OCI-LY1 (cell line): ENCODE data around the gene SCUBE2.

Experiments used
- H2AFZ ChIP-seq: fragments of 200-600 bp; sonication (generic), shearing (Covaris generic); 2 replicates; pipeline ENCODE4 v1.6.0; 2014; ENCODE audit warnings: antibody characterized with exemption, mild to moderate bottlenecking, low read length
- H3F3A ChIP-seq: fragments of 200-600 bp; sonication (generic), shearing (Covaris generic); 2 replicates; pipeline ENCODE4 v1.6.0; 2014; ENCODE audit warnings: mild to moderate bottlenecking, antibody characterized with exemption, low read length, moderate library complexity; ENCODE audit not compliant: insufficient read depth
- H3K27ac ChIP-seq: fragments of 200-600 bp; sonication (generic); 2 replicates; pipeline ENCODE4 v1.5.1; 2014; ENCODE audit warnings: low read length, mixed run types, mild to moderate bottlenecking, low read depth; ENCODE audit not compliant: poor library complexity, severe bottlenecking
- H3K27me3 ChIP-seq: fragments of 200-600 bp; sonication (generic); 2 replicates; pipeline ENCODE4 v1.6.0; 2014; ENCODE audit warnings: antibody characterized with exemption, mild to moderate bottlenecking, low read length, moderate library complexity; ENCODE audit not compliant: insufficient read depth
- H3K36me3 ChIP-seq: fragments of 200-600 bp; sonication (generic); 2 replicates; pipeline ENCODE4 v1.6.1; 2014; ENCODE audit warnings: mild to moderate bottlenecking, antibody characterized with exemption, low read length, moderate library complexity, mixed read lengths; ENCODE audit not compliant: insufficient read depth
- H3K4me1 ChIP-seq: fragments of 200-600 bp; sonication (generic); 2 replicates; pipeline ENCODE4 v1.5.1; 2014; ENCODE audit warnings: mild to moderate bottlenecking, low read length, moderate library complexity; ENCODE audit not compliant: insufficient read depth, severe bottlenecking
- H3K4me2 ChIP-seq: fragments of 200-600 bp; sonication (generic), shearing (Covaris generic); 2 replicates; pipeline ENCODE4 v1.6.1; 2014; ENCODE audit warnings: low read length
- H3K4me3 ChIP-seq: fragments of 200-600 bp; sonication (generic); 2 replicates; pipeline ENCODE4 v1.5.1; 2014; ENCODE audit warnings: low read length, low read depth, mild to moderate bottlenecking, mixed read lengths; ENCODE audit not compliant: poor library complexity, severe bottlenecking
- H3K79me2 ChIP-seq: fragments of 200-600 bp; shearing (Covaris generic); 2 replicates; pipeline ENCODE4 v1.6.1; 2016; ENCODE audit warnings: mixed run types, low read length, mixed read lengths; ENCODE audit not compliant: insufficient read depth
- H3K9ac ChIP-seq: fragments of 200-600 bp; sonication (generic), shearing (Covaris generic); 2 replicates; pipeline ENCODE4 v1.6.1; 2014; ENCODE audit warnings: mild to moderate bottlenecking, low read length, mixed read lengths
- H3K9me2 ChIP-seq: fragments of 200-600 bp; sonication (generic), shearing (Covaris generic); 2 replicates; pipeline ENCODE4 v1.6.1; 2014; ENCODE audit warnings: low read depth, mild to moderate bottlenecking, low read length, mixed read lengths
- H3K9me3 ChIP-seq: fragments of 200-600 bp; shearing (Covaris generic); 2 replicates; pipeline ENCODE4 v1.6.1; 2014; ENCODE audit warnings: low read length, mixed read lengths
- H4K20me1 ChIP-seq: fragments of 200-600 bp; sonication (generic), shearing (Covaris generic); 2 replicates; pipeline ENCODE4 v1.6.0; 2016; ENCODE audit warnings: mild to moderate bottlenecking, low read length; ENCODE audit not compliant: insufficient read depth
- CTCF ChIP-seq: fragments of 200-600 bp; sonication (generic), shearing (Covaris generic); IDR thresholded peaks from 2 replicates; pipeline ENCODE4 v1.5.1; 2017; ENCODE audit warnings: mild to moderate bottlenecking, antibody characterized with exemption, low read length, moderate library complexity, mixed read lengths
- EZH2 ChIP-seq: fragments of 200-600 bp; sonication (generic), shearing (Covaris generic); IDR thresholded peaks from 2 replicates; pipeline ENCODE4 v1.8.0; 2017; ENCODE audit warnings: borderline replicate concordance, mixed run types, mild to moderate bottlenecking, antibody characterized with exemption, low read length, moderate library complexity, mixed read lengths

Gene SCUBE2

GRCh38 chr11:9136741-9137140, 45.3 kb upstream of the SCUBE2 start:
- TF ChIP-seq EZH2 (no peak), CTCF (no peak)
- Histone ChIP-seq H3K79me2 (no peaks in the 10 kb centered on the region), H3K9me2 (no peaks in the 10 kb centered on the region), H3K27me3 (no peaks in the 10 kb centered on the region), H3K4me2 (no peak overlapping the region), H4K20me1 (no peaks in the 10 kb centered on the region), H3K36me3 (no peaks in the 10 kb centered on the region), H3K9me3 (no peaks in the 10 kb centered on the region), H3K9ac (no peak overlapping the region), H3F3A (no peaks in the 10 kb centered on the region), H2AFZ (no peak overlapping the region), H3K27ac (no peak overlapping the region), H3K4me1 (no peaks in the 10 kb centered on the region), H3K4me3 (no peak overlapping the region)

GRCh38 chr11:9133956-9134355, 42.6 kb upstream of the SCUBE2 start:
- Histone ChIP-seq H3K36me3 (no peaks in the 10 kb centered on the region), H3K9ac (no peak overlapping the region), H4K20me1 (no peaks in the 10 kb centered on the region), H3K4me3 (no peak overlapping the region), H3K9me3 (no peaks in the 10 kb centered on the region), H3K27ac (no peak overlapping the region), H3K79me2 (no peaks in the 10 kb centered on the region), H3K9me2 (no peaks in the 10 kb centered on the region), H3K4me1 (no peaks in the 10 kb centered on the region), H3K27me3 (no peaks in the 10 kb centered on the region), H2AFZ (no peak overlapping the region), H3F3A (no peaks in the 10 kb centered on the region), H3K4me2 (no peak overlapping the region)
- TF ChIP-seq EZH2 (no peak), CTCF (no peak)

GRCh38 chr11:9132203-9132878, 40.9 kb upstream of the SCUBE2 start:
- no peaks in the 10 kb centered on the region for H3K27me3 ChIP-seq
- no peaks in the 10 kb centered on the region for H3K4me1 ChIP-seq
- H3K36me3 ChIP-seq, result no peaks in the 10 kb centered on the region
- no peak overlapping the region for H3K4me3 ChIP-seq
- H3K9ac ChIP-seq, result no peak overlapping the region
- no peak overlapping the region for H3K27ac ChIP-seq
- no peak overlapping the region for H2AFZ ChIP-seq
- H3K9me3 ChIP-seq, result no peaks in the 10 kb centered on the region
- H3F3A ChIP-seq, result no peaks in the 10 kb centered on the region
- TF ChIP-seq CTCF, result no peak
- TF ChIP-seq EZH2, result no peak
- H3K4me2 ChIP-seq, result no peak overlapping the region
- no peaks in the 10 kb centered on the region for H3K79me2 ChIP-seq
- H4K20me1 ChIP-seq, result no peaks in the 10 kb centered on the region
- no peaks in the 10 kb centered on the region for H3K9me2 ChIP-seq
